Measurements from ENCODE around the gene HVCN1. TPM values are rescaled to one million over a fixed set of nuclear protein-coding genes. Genes with fewer than 3 reads are reported as not detected.

The HVCN1 gene
- total and polyA plus RNA-seq, 2 of the 13 experiments (the other 11 are each of a cell fraction or from before 2014, with no cell fraction given) = 0.49 to 1.3 TPM

DNA sequence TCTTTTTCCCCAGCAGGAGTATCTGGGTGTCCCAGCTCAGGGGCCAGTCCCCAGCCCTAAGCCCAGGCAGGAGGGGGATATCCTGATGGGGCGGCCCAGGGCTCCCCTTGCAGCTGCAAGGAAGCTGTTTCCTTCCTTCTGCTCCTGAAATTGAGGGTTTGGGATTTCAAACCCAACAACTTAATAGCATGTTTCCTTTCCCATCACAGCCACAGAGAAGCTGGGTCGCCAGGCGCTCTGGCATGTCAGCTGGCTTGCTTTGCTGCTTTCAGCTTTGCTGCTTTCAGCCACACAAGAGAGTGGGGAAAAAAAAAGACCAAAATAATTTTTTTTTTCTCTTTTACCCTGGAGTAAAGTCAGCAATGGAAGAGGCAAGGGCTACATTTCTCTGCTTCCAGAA, 30.0 kb downstream of the HVCN1 start:
- in situ Hi-C loops (cut with HindIII; ENCODE audit: extremely low pct_ligation_motif_present, low pct_unique_long_range_greater_than_20kb) = no loop called here
- POLR2A ChIA-PET = no interaction called here

More for the DNA sequence above, 30.0 kb downstream of the HVCN1 start:
- no TSS peak for BruUV-seq (replicated peaks)
- CTCF ChIA-PET (ENCODE audit: low intra/inter-chr PET ratio, low total read pairs) = no interaction called here
- peaks cover 13% of the 10 kb centered on the region for H3K4me1 ChIP-seq (ENCODE audit: insufficient read depth, low read length)
- no peak for ATAC-seq
- H3K9me3 ChIP-seq (ENCODE audit: low read length) = no peaks in the 10 kb centered on the region
- no peaks in the 10 kb centered on the region for H4K20me1 ChIP-seq (ENCODE audit: insufficient read depth, low read length)
- no peaks in the 10 kb centered on the region for H3K79me2 ChIP-seq (ENCODE audit: insufficient read depth, low read length)
- no peak overlapping the region for H3K9ac ChIP-seq (ENCODE audit: insufficient read depth, low read depth, low read length)
- H3K27me3 ChIP-seq (ENCODE audit: control insufficient read depth in 1 of 2, insufficient read depth in 2 of 2, low read length in 2 of 2) = no peaks in the 10 kb centered on the region; a peak in 1 of 5 replicates
- no peak for DNase-seq (ENCODE audit: low spot score)
- no peak overlapping the region for H3K27ac ChIP-seq (ENCODE audit: extremely low read length, insufficient read depth, low read length)
- H3K36me3 ChIP-seq (replicated peaks in 1 of 2; ENCODE audit: control insufficient read depth in 1 of 2, insufficient read depth in 2 of 2, low read length in 2 of 2) = no peaks in the 10 kb centered on the region
- H2AFZ ChIP-seq (ENCODE audit: low read length) = no peak overlapping the region
- H3K4me2 ChIP-seq (ENCODE audit: low read depth, low read length) = no peak overlapping the region
- FAIRE-seq = no peak
- TF ChIP-seq ZNF567 (CRISPR knock-in tag; IDR thresholded peaks at IDR 0.05; ENCODE audit: borderline replicate concordance) = no peak
- TF ChIP-seq, protein P1, sequence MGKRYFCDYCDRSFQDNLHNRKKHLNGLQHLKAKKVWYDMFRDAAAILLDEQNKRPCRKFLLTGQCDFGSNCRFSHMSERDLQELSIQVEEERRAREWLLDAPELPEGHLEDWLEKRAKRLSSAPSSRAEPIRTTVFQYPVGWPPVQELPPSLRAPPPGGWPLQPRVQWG (CRISPR knock-in tag; IDR thresholded peaks at IDR 0.05; ENCODE audit: borderline replicate concordance, low read depth) = no peak
- TF ChIP-seq ZNF816 (CRISPR knock-in tag; IDR thresholded peaks at IDR 0.05; ENCODE audit: borderline replicate concordance) = no peak
- no peak for TF ChIP-seq MYC (CRISPR knock-in tag; IDR thresholded peaks at IDR 0.05; ENCODE audit: borderline replicate concordance)
- no peak for TF ChIP-seq CENPT (CRISPR knock-in tag; IDR thresholded peaks at IDR 0.05; ENCODE audit: low read depth)
- TF ChIP-seq, protein P2, sequence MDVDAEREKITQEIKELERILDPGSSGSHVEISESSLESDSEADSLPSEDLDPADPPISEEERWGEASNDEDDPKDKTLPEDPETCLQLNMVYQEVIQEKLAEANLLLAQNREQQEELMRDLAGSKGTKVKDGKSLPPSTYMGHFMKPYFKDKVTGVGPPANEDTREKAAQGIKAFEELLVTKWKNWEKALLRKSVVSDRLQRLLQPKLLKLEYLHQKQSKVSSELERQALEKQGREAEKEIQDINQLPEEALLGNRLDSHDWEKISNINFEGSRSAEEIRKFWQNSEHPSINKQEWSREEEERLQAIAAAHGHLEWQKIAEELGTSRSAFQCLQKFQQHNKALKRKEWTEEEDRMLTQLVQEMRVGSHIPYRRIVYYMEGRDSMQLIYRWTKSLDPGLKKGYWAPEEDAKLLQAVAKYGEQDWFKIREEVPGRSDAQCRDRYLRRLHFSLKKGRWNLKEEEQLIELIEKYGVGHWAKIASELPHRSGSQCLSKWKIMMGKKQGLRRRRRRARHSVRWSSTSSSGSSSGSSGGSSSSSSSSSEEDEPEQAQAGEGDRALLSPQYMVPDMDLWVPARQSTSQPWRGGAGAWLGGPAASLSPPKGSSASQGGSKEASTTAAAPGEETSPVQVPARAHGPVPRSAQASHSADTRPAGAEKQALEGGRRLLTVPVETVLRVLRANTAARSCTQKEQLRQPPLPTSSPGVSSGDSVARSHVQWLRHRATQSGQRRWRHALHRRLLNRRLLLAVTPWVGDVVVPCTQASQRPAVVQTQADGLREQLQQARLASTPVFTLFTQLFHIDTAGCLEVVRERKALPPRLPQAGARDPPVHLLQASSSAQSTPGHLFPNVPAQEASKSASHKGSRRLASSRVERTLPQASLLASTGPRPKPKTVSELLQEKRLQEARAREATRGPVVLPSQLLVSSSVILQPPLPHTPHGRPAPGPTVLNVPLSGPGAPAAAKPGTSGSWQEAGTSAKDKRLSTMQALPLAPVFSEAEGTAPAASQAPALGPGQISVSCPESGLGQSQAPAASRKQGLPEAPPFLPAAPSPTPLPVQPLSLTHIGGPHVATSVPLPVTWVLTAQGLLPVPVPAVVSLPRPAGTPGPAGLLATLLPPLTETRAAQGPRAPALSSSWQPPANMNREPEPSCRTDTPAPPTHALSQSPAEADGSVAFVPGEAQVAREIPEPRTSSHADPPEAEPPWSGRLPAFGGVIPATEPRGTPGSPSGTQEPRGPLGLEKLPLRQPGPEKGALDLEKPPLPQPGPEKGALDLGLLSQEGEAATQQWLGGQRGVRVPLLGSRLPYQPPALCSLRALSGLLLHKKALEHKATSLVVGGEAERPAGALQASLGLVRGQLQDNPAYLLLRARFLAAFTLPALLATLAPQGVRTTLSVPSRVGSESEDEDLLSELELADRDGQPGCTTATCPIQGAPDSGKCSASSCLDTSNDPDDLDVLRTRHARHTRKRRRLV (CRISPR knock-in tag; IDR thresholded peaks at IDR 0.05) = no peak
- no peak for TF ChIP-seq IKZF1 (IDR thresholded peaks at IDR 0.05)
- H3K4me3 ChIP-seq (replicated peaks in 1 of 3; ENCODE audit: insufficient read depth in 1 of 3, low read depth in 2 of 3, low read length in 3 of 3) = no peak overlapping the region
- intact Hi-C loops (cut with micrococcal nuclease; ENCODE audit: unreplicated experiment) = no loop called here
- 82% methylated on average over 3 of the region's 3 CpGs for WGBS (ENCODE audit: low lambda C conversion rate)
